ENCODE results near the gene ZSCAN1.

ZSCAN1 gene

DNA sequence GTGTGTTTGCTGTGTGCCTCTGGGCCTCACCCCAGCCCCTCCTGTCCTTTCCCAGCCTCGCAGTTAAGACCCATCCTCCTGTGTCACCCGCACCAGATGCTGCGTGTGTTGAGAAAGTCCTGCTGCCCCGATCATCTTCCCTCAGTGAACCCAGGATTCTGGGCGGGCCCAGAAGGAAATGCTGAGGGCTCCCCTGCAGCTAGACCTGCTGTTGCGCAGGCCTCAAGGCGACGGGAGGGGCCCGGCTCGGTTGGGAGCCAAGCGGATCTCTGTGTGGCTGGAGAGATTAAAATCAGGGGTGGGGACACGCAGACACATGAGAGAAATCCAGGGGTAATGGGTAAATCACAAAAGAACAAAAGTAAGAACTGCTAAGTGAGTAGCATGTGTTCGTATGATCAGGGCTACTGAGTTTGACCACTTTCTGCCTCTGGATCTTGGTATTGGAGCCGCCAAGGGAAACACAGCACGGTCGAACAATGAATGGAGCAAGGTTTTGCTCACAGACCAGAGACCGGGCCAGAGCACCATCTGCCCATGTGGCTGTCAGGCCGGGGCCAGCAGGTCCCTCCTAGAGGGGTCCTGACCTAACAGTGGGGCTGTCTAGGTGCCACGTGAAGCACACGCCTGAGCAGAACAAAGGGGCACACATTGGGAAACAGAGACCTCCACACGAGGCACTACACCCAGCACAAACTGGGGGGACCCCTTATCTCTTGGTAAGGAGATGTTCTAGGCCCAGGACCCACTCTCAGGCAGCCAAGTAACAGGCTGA, 7.1 kb downstream of the ZSCAN1 start:
- no peak for DNase-seq

GRCh38 chr19:58042495-58043340, 8.9 kb downstream of the ZSCAN1 start:
- DNase-seq: no peak

DNA sequence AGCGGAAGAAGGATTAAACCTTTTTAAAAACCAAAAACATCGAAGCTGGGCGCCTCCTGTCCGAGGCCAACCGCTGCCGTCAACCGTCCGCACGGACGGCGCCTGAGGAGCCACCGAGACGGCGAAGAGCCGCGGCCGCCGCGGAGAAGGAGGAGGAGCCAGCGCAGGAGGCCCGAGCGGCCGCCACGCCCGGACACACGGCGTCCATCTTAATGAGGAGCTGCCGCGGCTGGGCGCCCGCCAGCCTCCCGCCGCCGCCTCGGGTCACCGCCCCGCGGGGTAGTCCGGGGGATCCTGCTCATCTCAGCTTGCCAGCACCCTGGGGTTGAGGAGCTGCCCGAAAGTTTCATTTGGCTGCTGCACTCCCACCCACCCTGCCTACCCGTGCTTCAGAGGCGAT, 10.6 kb downstream of the ZSCAN1 start:
- DNase-seq: no peak

GRCh38 chr19:58044886-58045285, 11.1 kb downstream of the ZSCAN1 start:
- DNase-seq: no peak

DNA sequence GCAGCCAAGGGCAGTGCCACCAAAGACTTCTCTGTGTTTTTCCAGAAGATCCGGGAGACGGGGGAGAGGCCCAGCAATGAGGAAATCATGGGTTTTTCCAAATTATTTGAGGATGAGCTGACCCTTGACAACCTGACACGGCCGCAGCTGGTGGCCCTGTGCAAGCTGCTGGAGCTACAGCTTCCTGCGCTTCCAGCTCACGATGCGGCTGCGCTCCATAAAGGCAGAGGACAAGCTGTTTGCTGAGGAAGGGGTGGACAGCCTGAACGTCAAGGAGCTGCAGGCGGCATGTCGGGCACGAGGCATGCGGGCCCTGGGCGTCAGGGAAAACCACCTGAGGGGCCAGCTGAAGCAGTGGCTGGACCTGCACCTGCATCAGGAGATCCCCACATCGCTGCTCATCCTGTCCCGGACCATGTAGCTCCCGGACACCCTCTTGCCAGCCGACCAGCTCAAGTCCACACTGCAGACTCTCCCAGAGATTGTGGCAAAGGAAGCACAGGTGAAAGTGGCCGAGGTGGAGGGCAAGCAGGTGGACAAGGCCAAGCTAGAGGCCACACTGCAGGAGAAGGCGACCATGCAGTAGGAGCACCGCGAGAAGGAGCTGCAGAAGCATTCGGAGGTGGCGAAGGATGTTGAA, 11.7 kb downstream of the ZSCAN1 start:
- no peak for DNase-seq

DNA sequence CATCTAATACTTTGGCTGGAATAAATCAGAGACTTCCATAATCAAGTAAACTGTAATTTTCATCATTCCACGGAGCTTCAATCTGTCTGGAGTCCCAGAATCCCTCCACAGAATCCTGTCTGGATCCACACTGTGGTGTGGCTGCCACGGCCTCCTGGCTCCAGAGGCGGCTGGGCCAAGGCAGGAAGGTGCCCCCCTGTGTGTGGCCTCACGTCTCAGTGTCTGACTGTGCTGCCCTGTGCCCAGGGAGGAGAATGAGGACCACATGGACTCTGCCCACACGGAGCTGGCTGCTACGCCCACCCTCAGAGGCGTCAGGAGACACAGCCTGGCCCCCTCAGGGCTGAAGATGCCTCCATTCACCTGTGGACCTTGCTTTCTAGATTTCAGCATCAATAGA, 13.0 kb downstream of the ZSCAN1 start:
- no peak for DNase-seq

- no peak for DNase-seq
Observed at GRCh38 chr19:58047672-58048071, 13.8 kb downstream of the ZSCAN1 start.

GRCh38 chr19:58052256-58052655, 18.4 kb downstream of the ZSCAN1 start:
- no peak for DNase-seq

- DNase-seq: no peak
Observed at GRCh38 chr19:58053480-58054156, 19.8 kb downstream of the ZSCAN1 start.

DNA sequence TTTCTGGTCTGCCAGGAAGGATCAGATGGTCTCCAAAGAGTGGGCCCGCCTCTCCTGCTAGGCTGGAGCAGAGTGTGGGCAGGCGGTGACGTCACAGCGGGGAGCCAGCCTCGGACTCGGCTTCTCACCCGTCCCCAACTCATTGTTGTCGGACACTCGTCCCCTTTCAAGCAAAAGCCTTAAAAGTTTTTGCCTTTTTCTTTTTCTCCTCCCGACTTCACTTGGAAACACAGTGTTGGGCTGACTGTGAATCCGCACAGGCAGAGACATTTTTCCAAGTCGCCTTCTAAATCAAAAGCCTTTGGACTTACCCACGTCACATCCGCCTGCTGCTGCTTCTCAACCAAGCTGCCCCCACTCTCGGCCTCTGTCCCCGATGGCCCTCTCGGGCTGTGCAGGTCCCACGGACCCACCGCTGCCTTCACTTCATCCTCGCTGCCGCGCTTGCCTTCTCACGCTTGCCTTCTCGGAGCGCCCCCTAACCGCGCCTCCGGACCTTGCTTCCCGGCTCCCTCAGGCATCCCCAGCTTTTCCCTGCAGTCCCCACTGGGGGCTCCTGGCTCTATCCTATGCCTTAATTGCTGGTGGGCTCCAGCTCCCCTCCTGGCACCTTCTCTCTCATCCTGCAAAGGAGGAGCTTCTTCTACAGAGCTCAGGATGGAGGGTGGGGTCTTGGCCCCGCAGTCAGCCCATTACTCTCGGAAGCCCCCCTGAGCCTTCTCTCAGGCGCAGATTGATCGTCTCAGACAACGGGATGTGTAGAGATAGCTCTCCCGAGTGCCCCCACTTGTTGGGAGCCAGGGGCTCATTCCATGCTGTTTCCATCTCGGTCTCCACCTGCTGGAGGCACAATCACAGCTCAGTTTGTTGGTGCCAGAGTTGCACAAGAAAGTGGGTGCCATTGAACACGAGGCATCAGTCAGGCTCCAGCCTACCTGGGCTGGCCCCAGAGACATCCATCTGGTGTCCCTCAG, 21.4 kb downstream of the ZSCAN1 start:
- no peak for DNase-seq

DNA sequence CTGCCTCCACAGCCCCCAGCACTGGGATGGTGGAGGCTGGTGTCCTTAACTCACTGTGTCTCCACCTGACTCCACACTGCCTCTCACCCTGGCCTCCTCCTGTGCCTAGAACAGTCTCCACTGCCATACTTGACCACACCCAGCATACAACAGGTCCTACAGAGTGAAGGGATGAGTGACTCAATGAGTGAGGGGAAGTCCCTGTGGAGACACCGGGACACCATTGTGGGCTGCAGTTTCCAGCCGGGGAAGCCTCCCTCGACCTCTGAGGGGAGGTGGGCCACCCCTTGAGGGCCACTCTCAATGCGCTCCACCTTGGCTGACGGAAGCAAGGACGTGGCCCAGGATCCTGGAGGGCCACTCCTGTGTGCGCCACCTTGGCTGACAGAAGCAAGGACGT, 22.4 kb downstream of the ZSCAN1 start:
- no peak for DNase-seq

- DNase-seq: no peak
Observed at GRCh38 chr19:58056861-58057260, 23.0 kb downstream of the ZSCAN1 start.

GRCh38 chr19:58058467-58058866, 24.6 kb downstream of the ZSCAN1 start:
- DNase-seq: no peak

- peak; percentile 12 to 24 for DNase-seq
Observed at GRCh38 chr19:58059003-58059670, 25.3 kb downstream of the ZSCAN1 start, which contains the start of gene ZNF135. ZNF135 (plus strand) TSS chr19:58059282; CDS start chr19:58060003, 721 bp downstream.

- DNase-seq: no peak
Observed at GRCh38 chr19:58059671-58060078, 25.9 kb downstream of the ZSCAN1 start.

- no peak for DNase-seq
Observed at GRCh38 chr19:58060231-58060630, 26.4 kb downstream of the ZSCAN1 start.

- no peak for DNase-seq
Observed at GRCh38 chr19:58063712-58064111, 29.9 kb downstream of the ZSCAN1 start.

DNA sequence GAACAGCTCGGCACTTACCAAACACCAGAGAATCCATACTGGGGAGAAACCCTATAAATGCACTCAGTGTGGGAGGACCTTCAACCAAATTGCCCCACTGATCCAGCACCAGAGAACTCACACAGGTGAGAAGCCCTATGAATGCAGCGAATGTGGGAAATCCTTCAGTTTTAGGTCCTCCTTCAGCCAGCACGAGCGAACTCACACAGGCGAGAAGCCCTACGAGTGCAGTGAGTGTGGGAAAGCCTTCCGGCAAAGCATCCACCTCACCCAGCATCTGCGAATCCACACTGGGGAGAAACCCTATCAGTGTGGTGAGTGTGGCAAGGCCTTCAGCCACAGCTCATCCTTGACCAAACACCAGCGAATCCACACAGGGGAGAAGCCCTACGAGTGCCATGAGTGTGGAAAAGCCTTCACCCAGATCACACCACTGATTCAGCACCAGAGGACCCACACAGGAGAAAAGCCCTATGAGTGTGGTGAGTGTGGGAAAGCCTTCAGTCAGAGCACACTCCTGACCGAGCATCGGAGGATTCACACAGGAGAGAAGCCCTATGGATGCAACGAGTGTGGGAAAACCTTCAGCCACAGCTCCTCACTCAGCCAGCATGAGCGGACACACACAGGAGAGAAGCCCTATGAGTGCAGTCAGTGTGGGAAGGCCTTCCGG, 33.6 kb downstream of the ZSCAN1 start:
- no peak for DNase-seq

- no peak for DNase-seq
Observed at GRCh38 chr19:58079792-58080191, 46.0 kb downstream of the ZSCAN1 start.

DNA sequence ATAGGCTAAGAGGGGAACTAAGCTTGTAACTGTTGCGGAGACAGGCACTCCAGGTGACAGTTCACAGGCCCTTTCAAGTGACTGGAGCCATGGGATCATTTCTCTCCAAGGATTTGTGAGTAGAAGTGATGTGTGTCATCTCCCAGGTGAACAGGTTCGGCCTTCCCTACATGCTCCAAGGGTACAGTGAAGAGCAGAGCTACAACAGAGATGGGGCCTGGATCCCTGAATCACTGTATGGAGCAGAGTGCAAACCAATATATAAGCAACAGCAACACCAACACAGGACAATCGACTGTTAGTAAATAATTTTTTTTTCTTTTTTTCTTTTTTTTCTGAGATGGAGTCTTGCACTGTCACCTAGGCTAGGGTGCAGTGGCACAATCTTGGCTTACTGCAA, 49.2 kb downstream of the ZSCAN1 start:
- no peak for DNase-seq
